Glutamatergic neuron (in vitro differentiated cells): ENCODE data around the gene CLEC16A. TPM values are rescaled to one million over a fixed set of nuclear protein-coding genes. Genes with fewer than 3 reads are reported as not detected.

Experiments
- DNase-seq: peaks from one replicate; pipeline ENCODE4 v3.0.0; 2022
- H3K27ac Mint-ChIP-seq: one replicate; pipeline ENCODE4 v1.8.0; 2020; ENCODE audit warnings: mild to moderate bottlenecking, mixed read lengths, inconsistent platforms; ENCODE audit not compliant: unreplicated experiment
- H3K27me3 Mint-ChIP-seq: one replicate; pipeline ENCODE4 v1.8.0; 2020; ENCODE audit warnings: mild to moderate bottlenecking, moderate library complexity, mixed read lengths, inconsistent platforms; ENCODE audit not compliant: unreplicated experiment
- H3K36me3 Mint-ChIP-seq: one replicate; pipeline ENCODE4 v1.8.0; 2020; ENCODE audit warnings: mild to moderate bottlenecking, mixed read lengths, inconsistent platforms; ENCODE audit not compliant: unreplicated experiment
- H3K4me1 Mint-ChIP-seq: one replicate; pipeline ENCODE4 v1.8.0; 2020; ENCODE audit warnings: mild to moderate bottlenecking, low read depth, mixed read lengths, inconsistent platforms; ENCODE audit not compliant: unreplicated experiment
- H3K4me3 Mint-ChIP-seq: one replicate; pipeline ENCODE4 v1.8.0; 2020; ENCODE audit warnings: mild to moderate bottlenecking, mixed read lengths, inconsistent platforms; ENCODE audit not compliant: unreplicated experiment
- H3K9me3 Mint-ChIP-seq: one replicate; pipeline ENCODE4 v1.8.0; 2020; ENCODE audit warnings: mild to moderate bottlenecking, moderate library complexity, mixed read lengths, inconsistent platforms; ENCODE audit not compliant: unreplicated experiment
- CTCF ChIP-seq: fragments of 200-600 bp; sonication (generic); IDR thresholded peaks from one replicate; pipeline ENCODE4 v1.5.0; 2021; ENCODE audit not compliant: partially characterized antibody, unreplicated experiment
- total RNA-seq: library from RNA; stranded (reverse); fragmentation: NEBNext Ultra II Directional; extraction: Animal tissue kit (Norgen Biotek cat#: 25700); gene quantifications from one replicate; pipeline ENCODE4 v1.2.1, GENCODE V29; 2021; ENCODE audit not compliant: unreplicated experiment

The CLEC16A gene
- total RNA-seq, 1 donor from 2014 or later, result 43.0 TPM

GRCh38 chr16:10954903-10955302, 10.5 kb downstream of the CLEC16A start:
- Mint-ChIP-seq H3K9me3 (no peaks in the 10 kb centered on the region), H3K36me3 (no peaks in the 10 kb centered on the region), H3K4me1 (peaks cover 31% of the 10 kb centered on the region), H3K27me3 (peaks cover 2% of the 10 kb centered on the region), H3K4me3 (no peak overlapping the region), H3K27ac (no peak overlapping the region)
- no peak for TF ChIP-seq CTCF
- no peak for DNase-seq

GRCh38 chr16:10957771-10958482, 13.6 kb downstream of the CLEC16A start:
- H3K9me3 Mint-ChIP-seq, result peaks cover 2% of the 10 kb centered on the region
- H3K4me3 Mint-ChIP-seq, result peak overlapping the region; percentile 72
- peaks cover 2% of the 10 kb centered on the region for H3K27me3 Mint-ChIP-seq
- peak overlapping the region; percentile 36 for H3K27ac Mint-ChIP-seq
- DNase-seq, result no peak
- peaks cover 19% of the 10 kb centered on the region for H3K4me1 Mint-ChIP-seq
- H3K36me3 Mint-ChIP-seq, result no peaks in the 10 kb centered on the region
- TF ChIP-seq CTCF, result no peak

GRCh38 chr16:10959161-10959560, 14.8 kb downstream of the CLEC16A start:
- Mint-ChIP-seq H3K36me3 (no peaks in the 10 kb centered on the region), H3K27ac (no peak overlapping the region), H3K4me1 (peaks cover 20% of the 10 kb centered on the region), H3K27me3 (peaks cover 2% of the 10 kb centered on the region), H3K9me3 (peaks cover 2% of the 10 kb centered on the region), H3K4me3 (no peak overlapping the region)
- no peak for TF ChIP-seq CTCF
- DNase-seq, result no peak

GRCh38 chr16:10961231-10961630, 16.9 kb downstream of the CLEC16A start:
- no peaks in the 10 kb centered on the region for H3K36me3 Mint-ChIP-seq
- peaks cover 2% of the 10 kb centered on the region for H3K9me3 Mint-ChIP-seq
- TF ChIP-seq CTCF, result no peak
- peaks cover 3% of the 10 kb centered on the region for H3K27me3 Mint-ChIP-seq
- no peak overlapping the region for H3K4me3 Mint-ChIP-seq
- DNase-seq, result no peak
- H3K27ac Mint-ChIP-seq, result no peak overlapping the region
- H3K4me1 Mint-ChIP-seq, result peaks cover 24% of the 10 kb centered on the region

GRCh38 chr16:10964039-10964890, 19.9 kb downstream of the CLEC16A start:
- Mint-ChIP-seq H3K27me3 (peaks cover 3% of the 10 kb centered on the region), H3K4me1 (peaks cover 13% of the 10 kb centered on the region), H3K27ac (peak overlapping the region; percentile 82), H3K9me3 (peaks cover 2% of the 10 kb centered on the region), H3K4me3 (peak overlapping the region; percentile 54), H3K36me3 (no peaks in the 10 kb centered on the region)
- TF ChIP-seq CTCF, result peak; percentile 89
- DNase-seq, result peak; percentile 92
